HuH-7 (cell line): ENCODE results near the gene PDXDC1.
"Not testable (repeated sequence)": the region's sequence is repeated elsewhere in the genome, so short reads cannot be mapped to it uniquely, and the experiment has no call there.

ENCODE experiments used
- DNase-seq: peaks from one replicate; pipeline ENCODE4 v3.0.0; 2011; ENCODE audit warnings: low spot score

Gene PDXDC1, protein sequence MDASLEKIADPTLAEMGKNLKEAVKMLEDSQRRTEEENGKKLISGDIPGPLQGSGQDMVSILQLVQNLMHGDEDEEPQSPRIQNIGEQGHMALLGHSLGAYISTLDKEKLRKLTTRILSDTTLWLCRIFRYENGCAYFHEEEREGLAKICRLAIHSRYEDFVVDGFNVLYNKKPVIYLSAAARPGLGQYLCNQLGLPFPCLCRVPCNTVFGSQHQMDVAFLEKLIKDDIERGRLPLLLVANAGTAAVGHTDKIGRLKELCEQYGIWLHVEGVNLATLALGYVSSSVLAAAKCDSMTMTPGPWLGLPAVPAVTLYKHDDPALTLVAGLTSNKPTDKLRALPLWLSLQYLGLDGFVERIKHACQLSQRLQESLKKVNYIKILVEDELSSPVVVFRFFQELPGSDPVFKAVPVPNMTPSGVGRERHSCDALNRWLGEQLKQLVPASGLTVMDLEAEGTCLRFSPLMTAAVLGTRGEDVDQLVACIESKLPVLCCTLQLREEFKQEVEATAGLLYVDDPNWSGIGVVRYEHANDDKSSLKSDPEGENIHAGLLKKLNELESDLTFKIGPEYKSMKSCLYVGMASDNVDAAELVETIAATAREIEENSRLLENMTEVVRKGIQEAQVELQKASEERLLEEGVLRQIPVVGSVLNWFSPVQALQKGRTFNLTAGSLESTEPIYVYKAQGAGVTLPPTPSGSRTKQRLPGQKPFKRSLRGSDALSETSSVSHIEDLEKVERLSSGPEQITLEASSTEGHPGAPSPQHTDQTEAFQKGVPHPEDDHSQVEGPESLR

DNA sequence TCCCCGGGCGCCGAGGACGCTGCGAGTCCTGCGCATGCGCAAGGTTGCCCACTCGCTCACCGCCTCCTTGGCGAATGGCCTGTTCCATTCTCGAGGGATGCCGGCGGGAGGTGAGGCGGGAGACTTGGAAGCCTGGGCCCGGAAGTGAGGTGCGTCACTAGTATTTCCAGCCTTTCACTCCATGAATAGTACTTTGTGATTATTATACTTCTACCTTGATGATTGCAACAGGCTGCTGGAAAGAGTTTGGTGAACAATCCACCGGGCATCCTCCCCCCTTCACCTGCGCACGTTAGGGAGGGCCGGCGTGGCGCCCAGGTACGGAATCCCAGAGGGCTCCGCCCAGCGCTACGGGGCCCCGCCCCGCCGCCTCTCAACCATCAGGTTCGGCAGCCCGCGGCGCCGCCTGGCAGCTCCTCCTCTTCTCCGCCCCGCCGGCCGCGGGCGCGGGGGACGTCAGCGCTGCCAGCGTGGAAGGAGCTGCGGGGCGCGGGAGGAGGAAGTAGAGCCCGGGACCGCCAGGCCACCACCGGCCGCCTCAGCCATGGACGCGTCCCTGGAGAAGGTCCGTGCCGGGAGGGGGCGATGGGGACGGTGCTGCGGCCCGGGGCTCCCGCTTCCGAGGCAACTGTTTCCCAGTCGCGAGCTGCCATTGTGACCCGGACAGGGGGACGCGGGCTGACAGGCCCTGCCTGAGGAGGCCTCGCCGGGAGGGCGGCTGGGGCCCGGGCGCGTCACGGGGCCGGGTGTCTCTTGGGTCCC is at the start of gene PDXDC1:
TSS of gene PDXDC1 (plus strand) at position 371 of the 762 bp plus-strand sequence. CDS start at position 545, 174 bp downstream.
- DNase-seq = peak; percentile 58

- not testable (repeated sequence) for DNase-seq
Observed at GRCh38 chr16:14928064-14928714, 46.6 kb upstream of the PDXDC1 start.

DNA sequence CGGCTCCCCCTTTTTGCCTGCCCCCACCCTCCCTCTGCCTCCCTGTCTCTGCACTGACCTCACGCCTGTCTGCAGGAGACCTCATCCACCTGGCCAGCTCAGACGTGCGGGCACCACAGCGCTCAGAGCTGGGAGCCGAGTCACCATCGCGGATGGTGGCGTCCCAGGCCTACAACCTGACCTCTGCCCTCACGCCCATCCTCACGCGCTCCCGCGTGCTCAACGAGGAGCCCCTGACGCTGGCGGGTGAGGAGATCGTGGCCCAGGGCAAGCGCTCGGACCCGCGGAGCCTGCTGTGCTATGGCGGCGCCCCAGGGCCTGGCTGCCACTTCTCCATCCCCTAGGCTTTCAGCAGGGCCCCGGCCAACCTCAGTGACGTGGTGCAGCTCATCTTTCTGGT is 45.6 kb upstream of the PDXDC1 start:
- DNase-seq = not testable (repeated sequence)

DNA sequence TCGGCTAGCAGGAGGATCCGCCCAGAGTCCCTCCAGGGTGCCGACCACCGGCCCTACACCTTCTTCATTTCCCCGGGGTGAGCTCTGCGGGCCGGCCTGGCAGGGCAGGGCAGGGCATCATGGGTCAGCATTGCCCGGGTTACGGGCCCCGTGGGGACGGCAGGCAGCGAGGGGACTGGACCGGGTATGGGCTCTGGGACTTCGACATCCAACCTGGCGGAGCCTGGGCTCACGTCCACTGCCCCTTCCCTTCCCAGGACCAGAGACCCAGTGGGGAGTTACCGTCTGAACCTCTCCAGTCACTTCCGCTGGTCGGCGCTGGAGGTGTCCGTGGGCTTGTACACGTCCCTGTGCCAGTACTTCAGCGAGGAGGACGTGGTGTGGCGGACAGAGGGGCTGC is 44.6 kb upstream of the PDXDC1 start:
- not testable (repeated sequence) for DNase-seq

GRCh38 chr16:14930971-14931370 is 43.9 kb upstream of the PDXDC1 start:
- DNase-seq = not testable (repeated sequence)

- DNase-seq = not testable (repeated sequence)
Observed at GRCh38 chr16:14932581-14933375, 42.0 kb upstream of the PDXDC1 start.

DNA sequence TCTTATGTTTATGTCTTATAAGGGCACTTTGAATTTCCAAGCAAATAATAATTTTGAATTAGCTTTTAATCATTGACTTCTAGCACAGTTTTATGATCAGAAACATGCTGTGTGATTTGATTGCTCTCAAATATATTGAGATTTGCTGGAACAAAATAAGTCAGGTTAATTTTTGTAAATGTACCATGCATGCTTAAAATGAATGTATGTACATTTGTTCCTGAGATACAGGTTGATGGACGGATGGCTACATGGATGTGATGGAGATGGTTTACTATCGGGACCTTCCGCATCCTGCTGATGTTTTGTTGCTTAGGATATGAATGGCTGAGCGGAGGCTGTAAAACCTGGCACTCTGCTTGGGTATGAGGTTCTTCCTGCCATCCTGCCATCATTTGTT is 37.7 kb upstream of the PDXDC1 start, which contains the start of gene NPIPA1:
TSS of gene NPIPA1 (plus strand) at position 301 of the 400 bp plus-strand sequence. CDS start at position 301, 0 bp downstream.
- DNase-seq = not testable (repeated sequence)

DNA sequence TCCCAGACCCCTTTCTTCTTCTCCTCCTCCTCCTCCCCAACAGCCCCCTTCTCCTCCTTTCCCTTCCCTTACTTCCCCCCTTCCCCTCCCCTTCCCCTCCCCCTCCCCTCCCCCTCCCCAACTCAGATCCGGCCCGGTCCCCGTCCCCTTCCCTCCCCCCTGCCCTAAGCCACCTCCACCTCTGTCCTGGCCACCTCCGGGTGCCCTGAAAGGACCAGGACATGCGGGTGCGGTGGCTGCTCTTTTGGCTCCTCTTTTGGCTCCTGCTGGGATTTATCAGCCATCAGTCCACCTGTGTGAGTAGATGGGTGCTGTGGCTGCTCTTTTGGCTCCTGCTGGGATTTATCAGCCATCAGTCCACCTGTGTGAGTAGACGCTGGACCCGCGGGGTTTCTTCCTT is 36.8 kb upstream of the PDXDC1 start:
- not testable (repeated sequence) for DNase-seq

- not testable (repeated sequence) for DNase-seq
Observed at GRCh38 chr16:14942686-14943085, 32.1 kb upstream of the PDXDC1 start.

DNA sequence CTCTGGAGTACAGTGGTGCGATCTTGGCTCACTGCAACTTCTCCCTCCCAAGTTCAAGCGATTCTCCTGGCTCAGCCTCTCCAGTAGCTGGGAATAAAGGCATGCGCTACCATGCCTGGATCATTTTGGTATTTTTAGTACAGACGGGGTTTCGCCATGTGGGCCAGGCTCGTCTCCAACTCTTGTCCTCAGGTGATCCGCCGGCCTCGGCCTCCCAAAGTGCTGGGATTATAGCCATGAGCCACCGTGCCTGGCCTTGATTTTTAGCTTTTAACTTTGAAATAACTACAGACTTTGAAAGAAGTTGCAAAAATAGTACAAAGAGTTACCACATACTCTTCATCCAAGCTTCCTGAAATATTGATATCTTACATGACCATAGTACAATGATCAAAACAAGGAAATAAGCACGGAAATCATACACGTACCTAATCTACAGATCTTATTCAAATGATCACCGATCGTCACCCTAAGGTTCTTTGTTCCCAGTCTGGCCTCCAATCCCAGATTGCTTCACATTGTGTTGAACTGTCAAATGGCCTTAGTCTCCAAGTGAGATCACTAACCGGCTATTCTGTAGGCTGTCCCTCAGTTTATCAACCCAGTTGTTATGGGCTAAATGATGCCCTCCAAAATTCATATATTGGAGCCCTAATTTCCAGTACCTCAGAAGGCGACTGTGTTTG is 19.1 kb upstream of the PDXDC1 start:
- DNase-seq = no peak

DNA sequence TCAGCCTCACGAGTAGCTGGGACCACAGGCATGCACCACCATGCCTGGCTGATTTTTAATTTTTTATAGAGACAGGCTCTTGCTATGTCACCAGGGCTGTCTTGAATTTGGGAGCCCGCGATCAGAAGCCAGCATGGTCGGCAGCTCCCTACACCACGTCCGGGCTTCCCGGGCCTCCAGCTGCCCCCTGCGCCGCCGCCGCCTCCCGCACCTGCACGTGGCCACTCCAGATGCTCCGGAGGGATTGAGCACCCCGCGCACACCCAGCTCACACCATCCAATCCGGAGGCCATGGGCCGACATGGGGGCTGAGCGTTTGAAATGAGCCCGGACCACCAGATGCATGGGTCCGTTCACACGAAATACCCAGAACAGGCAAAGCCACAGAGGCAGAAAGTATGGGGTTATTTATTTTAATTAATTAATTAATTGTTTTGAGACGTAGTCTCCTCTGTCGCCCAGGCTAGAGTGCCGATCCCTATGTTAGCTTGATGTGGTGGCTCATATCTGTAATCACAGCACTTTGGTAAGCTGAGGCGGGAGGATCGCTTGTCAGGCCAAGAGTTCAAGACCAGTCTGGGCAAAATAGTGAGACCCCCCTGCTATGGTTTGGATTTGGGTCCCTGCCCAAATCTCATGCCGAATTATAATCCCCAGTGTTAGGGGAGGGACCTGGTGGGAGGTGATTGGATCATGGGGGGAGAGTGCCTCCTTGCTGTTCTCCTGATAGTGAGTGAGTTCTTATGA is 17.1 kb upstream of the PDXDC1 start:
- DNase-seq = no peak

- no peak for DNase-seq
Observed at GRCh38 chr16:14958323-14958600, 16.6 kb upstream of the PDXDC1 start.

DNA sequence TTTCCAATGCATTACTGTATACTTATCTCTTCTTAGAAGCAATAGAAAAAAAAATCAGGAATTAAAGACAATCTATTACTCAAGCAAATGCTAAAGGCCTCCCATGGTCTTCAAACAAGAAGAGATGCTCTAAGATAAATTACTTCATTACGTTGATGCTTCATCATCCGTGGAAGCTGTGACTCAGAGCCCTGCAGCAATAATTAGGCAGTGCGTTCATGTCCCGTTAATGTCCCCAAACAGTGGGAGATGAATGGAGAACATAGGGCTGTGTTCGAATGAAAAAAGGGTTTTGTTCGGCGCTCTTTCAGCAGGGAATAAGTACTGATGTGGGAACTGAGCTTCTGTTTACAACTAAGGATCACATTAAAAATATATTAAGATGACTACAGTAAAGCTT is 15.9 kb upstream of the PDXDC1 start:
- no peak for DNase-seq

- DNase-seq = no peak
Observed at GRCh38 chr16:14961405-14962186, 13.2 kb upstream of the PDXDC1 start.

DNA sequence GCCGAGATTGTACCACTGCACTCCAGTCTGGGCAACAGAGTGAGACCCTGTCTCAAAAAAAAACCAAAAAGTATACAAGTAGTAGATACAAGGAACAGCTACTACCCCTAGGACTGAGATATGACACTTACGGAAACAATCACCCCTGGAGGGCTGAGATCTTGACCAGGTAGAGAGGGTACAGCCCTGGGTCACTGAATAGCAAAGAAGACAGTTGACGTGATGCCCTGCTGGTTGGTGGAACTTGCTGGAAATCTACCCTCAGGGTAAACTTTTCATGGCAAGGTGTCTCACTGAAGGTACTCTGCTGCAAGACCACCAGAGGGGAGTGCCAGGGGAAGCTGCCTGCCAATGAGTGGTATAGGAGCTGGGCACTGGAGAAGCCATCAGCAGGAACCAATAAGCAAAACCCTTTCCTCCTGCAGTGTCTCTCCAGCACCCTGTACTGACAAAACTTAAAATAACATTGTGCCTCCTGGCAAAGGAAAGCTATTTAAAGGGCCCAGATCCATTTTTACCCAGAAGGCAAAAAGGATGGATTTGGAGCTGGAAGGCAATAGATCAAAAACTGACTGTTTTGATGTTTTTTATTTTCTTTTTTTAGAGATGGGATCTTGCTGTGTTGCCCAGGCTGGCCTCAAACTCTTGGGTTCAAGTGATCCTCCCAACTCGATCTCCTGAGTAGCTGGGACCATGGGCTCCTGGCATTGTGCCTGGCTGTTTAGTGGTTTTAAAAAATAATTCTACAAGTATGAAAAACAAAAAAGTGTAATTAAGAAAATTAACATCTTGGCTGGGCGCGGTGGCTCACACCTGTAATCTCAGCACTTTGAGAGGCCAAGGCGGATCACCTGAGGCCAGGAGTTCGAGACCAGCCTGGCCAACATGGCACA is 11.3 kb upstream of the PDXDC1 start:
- no peak for DNase-seq

DNA sequence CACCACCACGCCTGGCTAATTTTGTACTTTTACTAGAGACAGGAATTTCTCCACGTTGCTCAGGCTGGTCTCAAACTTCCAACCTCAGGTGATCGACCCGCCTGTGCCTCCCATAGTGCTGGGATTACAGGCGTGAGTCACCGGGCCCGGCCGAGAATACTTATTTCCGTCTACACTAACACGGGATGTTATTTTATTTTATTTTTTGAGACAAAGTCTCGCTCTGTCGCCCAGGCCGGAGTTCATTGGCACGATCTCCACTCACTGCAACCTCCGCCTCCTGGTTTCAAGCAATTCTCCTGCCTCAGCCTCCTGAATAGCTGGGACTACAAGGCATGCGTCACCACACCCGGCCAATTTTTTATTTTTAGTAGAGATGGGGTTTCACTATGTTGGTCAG is 9.5 kb upstream of the PDXDC1 start:
- no peak for DNase-seq

- DNase-seq = not testable (repeated sequence)
Observed at GRCh38 chr16:14969795-14970194, 5.0 kb upstream of the PDXDC1 start.
